Astrocyte (in vitro differentiated cells and primary cell): ENCODE data around the gene GTF2H4. TPM values are rescaled to one million over a fixed set of nuclear protein-coding genes. Genes with fewer than 3 reads are reported as not detected.

ENCODE experiments used
- DNase-seq: peaks from one replicate; pipeline ENCODE4 v3.0.0-alpha.2; 2010; ENCODE audit warnings: low read depth
- FAIRE-seq: peaks from 2 replicates; lab custom pipeline; 2011; peaks lifted over from hg19 to GRCh38; lab: Jason Lieb, UNC
- H2AFZ ChIP-seq: 2 replicates; pipeline ENCODE4 v1.6.0; 2012; ENCODE audit warnings: low read depth, low read length, inconsistent platforms
- H3K27ac ChIP-seq: 2 replicates; pipeline ENCODE4 v1.5.1; 2011; ENCODE audit warnings: low read depth, low read length, inconsistent platforms
- H3K27me3 ChIP-seq: 2 replicates; pipeline ENCODE4 v1.6.0; 2011; ENCODE audit warnings: low read length, inconsistent platforms; ENCODE audit not compliant: insufficient read depth
- H3K36me3 ChIP-seq: 2 replicates; pipeline ENCODE4 v1.5.1; 2011; ENCODE audit warnings: low read length, inconsistent platforms; ENCODE audit not compliant: insufficient read depth
- H3K4me1 ChIP-seq: 2 replicates; pipeline ENCODE4 v1.5.1; 2011; ENCODE audit warnings: low read length, inconsistent platforms; ENCODE audit not compliant: insufficient read depth
- H3K4me2 ChIP-seq: 2 replicates; pipeline ENCODE4 v1.6.0; 2012; ENCODE audit warnings: low read length, inconsistent platforms
- H3K4me3 ChIP-seq: 2 replicates; pipeline ENCODE4 v1.5.1; 2011; ENCODE audit warnings: low read depth, mild to moderate bottlenecking, low read length, inconsistent platforms; ENCODE audit not compliant: insufficient read depth
- H3K79me2 ChIP-seq: 2 replicates; pipeline ENCODE4 v1.6.0; 2012; ENCODE audit warnings: mild to moderate bottlenecking, low read length, inconsistent platforms; ENCODE audit not compliant: insufficient read depth
- H3K9ac ChIP-seq: 2 replicates; pipeline ENCODE4 v1.6.0; 2012; ENCODE audit warnings: mild to moderate bottlenecking, low read length, inconsistent platforms
- H3K9me3 ChIP-seq: 2 replicates; pipeline ENCODE4 v1.5.1; 2012; ENCODE audit warnings: low read depth, mild to moderate bottlenecking, low read length, inconsistent platforms; ENCODE audit not compliant: insufficient read depth
- H4K20me1 ChIP-seq: 2 replicates; pipeline ENCODE4 v1.6.0; 2012; ENCODE audit warnings: low read length, inconsistent platforms; ENCODE audit not compliant: insufficient read depth
- H3K27ac Mint-ChIP-seq: one replicate; pipeline ENCODE4 v1.8.0; 2021; ENCODE audit warnings: mild to moderate bottlenecking, mixed read lengths; ENCODE audit not compliant: unreplicated experiment
- H3K27me3 Mint-ChIP-seq: one replicate; pipeline ENCODE4 v1.8.0; 2021; ENCODE audit warnings: low read depth, mixed read lengths; ENCODE audit not compliant: unreplicated experiment
- H3K36me3 Mint-ChIP-seq: one replicate; pipeline ENCODE4 v1.8.0; 2021; ENCODE audit warnings: low read depth, mixed read lengths; ENCODE audit not compliant: unreplicated experiment
- H3K4me1 Mint-ChIP-seq: one replicate; pipeline ENCODE4 v1.8.0; 2021; ENCODE audit warnings: low read depth, mixed read lengths; ENCODE audit not compliant: unreplicated experiment
- H3K4me3 Mint-ChIP-seq: one replicate; pipeline ENCODE4 v1.8.0; 2021; ENCODE audit warnings: mild to moderate bottlenecking, moderate library complexity, mixed read lengths; ENCODE audit not compliant: unreplicated experiment
- H3K9me3 Mint-ChIP-seq: one replicate; pipeline ENCODE4 v1.8.0; 2021; ENCODE audit warnings: mild to moderate bottlenecking, mixed read lengths; ENCODE audit not compliant: unreplicated experiment
- EZH2 ChIP-seq: IDR thresholded peaks from 2 replicates; pipeline ENCODE4 v1.6.1; 2012; ENCODE audit warnings: mild to moderate bottlenecking, low read length, inconsistent platforms; ENCODE audit not compliant: insufficient read depth
- total RNA-seq: library from RNA; stranded (reverse); gene quantifications from 2 replicates; pipeline ENCODE4 v1.2.1, GENCODE V29; 2021
- TF ChIP-seq, protein P1 (sequence below): IDR thresholded peaks from 2 replicates; pipeline ENCODE4 v1.5.1; 2011; ENCODE audit warnings: low read depth, mild to moderate bottlenecking, inconsistent platforms, low read length, moderate library complexity; ENCODE audit not compliant: insufficient read depth

GTF2H4 gene
- total RNA-seq, 1 donor from 2014 or later = 34.3 TPM

DNA sequence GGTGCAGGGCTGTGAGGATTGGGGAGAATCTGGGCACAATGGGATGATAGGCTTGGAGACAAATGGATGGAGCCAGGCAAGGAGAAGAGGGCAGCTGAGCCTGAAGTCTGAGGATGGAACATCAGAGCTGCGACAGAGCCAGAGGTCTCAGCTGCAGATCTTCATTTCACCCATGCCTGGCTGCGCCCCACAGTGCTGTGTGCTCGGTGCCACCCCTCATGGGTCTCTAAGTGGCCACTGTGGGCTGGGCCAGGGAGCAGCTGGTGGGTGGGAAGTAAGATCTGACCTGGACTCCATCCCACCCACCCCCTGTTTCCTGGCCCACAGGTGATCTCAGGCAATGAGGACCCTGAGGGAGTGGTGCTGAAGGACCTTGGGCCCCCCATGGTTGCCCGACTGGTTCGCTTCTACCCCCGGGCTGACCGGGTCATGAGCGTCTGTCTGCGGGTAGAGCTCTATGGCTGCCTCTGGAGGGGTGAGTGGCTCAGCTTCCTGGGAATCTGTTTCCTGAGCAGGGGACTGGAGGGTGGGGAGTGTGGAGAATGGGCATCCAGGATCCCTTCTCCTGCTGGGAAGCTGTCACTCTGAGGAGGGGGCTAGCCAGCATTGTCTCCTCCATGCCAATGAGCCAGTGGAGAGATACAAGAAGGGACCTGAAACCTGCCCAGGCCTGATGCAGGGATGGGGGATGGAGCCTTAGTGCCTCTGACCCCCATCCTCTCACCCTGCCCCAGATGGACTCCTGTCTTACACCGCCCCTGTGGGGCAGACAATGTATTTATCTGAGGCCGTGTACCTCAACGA is 17.2 kb upstream of the GTF2H4 start:
- no peak overlapping the region for H3K4me3 ChIP-seq
- H4K20me1 ChIP-seq = peaks cover 28% of the 10 kb centered on the region
- peaks cover 34% of the 10 kb centered on the region for H3K4me1 ChIP-seq
- no peak overlapping the region for H3K4me2 ChIP-seq
- Mint-ChIP-seq H3K9me3 (no peaks in the 10 kb centered on the region), H3K4me3 (no peak overlapping the region), H3K27me3 (no peaks in the 10 kb centered on the region), H3K36me3 (peaks cover 35% of the 10 kb centered on the region), H3K27ac (peak overlapping the region; percentile 91), H3K4me1 (peaks cover 35% of the 10 kb centered on the region)
- FAIRE-seq (no peak), DNase-seq (no peak)
- H3K27me3 ChIP-seq = no peaks in the 10 kb centered on the region
- H3K27ac ChIP-seq = no peak overlapping the region
- H3K9ac ChIP-seq = no peak overlapping the region
- H3K9me3 ChIP-seq = no peaks in the 10 kb centered on the region
- no peak overlapping the region for H2AFZ ChIP-seq
- peaks cover 44% of the 10 kb centered on the region for H3K79me2 ChIP-seq
- TF ChIP-seq EZH2 = no peak
- TF ChIP-seq, protein P1, sequence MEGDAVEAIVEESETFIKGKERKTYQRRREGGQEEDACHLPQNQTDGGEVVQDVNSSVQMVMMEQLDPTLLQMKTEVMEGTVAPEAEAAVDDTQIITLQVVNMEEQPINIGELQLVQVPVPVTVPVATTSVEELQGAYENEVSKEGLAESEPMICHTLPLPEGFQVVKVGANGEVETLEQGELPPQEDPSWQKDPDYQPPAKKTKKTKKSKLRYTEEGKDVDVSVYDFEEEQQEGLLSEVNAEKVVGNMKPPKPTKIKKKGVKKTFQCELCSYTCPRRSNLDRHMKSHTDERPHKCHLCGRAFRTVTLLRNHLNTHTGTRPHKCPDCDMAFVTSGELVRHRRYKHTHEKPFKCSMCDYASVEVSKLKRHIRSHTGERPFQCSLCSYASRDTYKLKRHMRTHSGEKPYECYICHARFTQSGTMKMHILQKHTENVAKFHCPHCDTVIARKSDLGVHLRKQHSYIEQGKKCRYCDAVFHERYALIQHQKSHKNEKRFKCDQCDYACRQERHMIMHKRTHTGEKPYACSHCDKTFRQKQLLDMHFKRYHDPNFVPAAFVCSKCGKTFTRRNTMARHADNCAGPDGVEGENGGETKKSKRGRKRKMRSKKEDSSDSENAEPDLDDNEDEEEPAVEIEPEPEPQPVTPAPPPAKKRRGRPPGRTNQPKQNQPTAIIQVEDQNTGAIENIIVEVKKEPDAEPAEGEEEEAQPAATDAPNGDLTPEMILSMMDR = no peak
- H3K36me3 ChIP-seq = peaks cover 4% of the 10 kb centered on the region

DNA sequence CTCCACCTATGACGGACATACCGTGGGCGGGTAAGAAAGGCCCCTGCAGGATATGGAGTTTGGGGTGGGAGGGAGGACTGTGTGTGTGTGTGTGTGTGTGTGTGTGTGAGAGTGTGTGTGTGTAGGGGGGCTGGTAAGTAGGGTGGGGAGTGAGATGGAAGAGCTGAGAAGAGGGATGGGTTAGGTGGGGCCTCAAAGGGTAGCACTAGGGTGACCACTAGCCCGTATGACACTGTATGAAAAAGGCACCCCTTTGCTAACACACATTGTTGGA is 16.6 kb upstream of the GTF2H4 start:
- no peak overlapping the region for H3K4me3 Mint-ChIP-seq
- Histone ChIP-seq H3K36me3 (peaks cover 4% of the 10 kb centered on the region), H3K4me2 (no peak overlapping the region), H3K9ac (no peak overlapping the region), H3K79me2 (peaks cover 38% of the 10 kb centered on the region), H3K9me3 (no peaks in the 10 kb centered on the region), H3K27me3 (no peaks in the 10 kb centered on the region), H4K20me1 (peaks cover 31% of the 10 kb centered on the region), H2AFZ (no peak overlapping the region), H3K4me1 (peaks cover 29% of the 10 kb centered on the region), H3K4me3 (no peak overlapping the region), H3K27ac (no peak overlapping the region)
- no peaks in the 10 kb centered on the region for H3K9me3 Mint-ChIP-seq
- peaks cover 38% of the 10 kb centered on the region for H3K36me3 Mint-ChIP-seq
- no peak overlapping the region for H3K27ac Mint-ChIP-seq
- H3K4me1 Mint-ChIP-seq = peaks cover 32% of the 10 kb centered on the region
- no peak for DNase-seq
- no peak for FAIRE-seq
- H3K27me3 Mint-ChIP-seq = no peaks in the 10 kb centered on the region
- TF ChIP-seq, protein P1 = no peak
- no peak for TF ChIP-seq EZH2

DNA sequence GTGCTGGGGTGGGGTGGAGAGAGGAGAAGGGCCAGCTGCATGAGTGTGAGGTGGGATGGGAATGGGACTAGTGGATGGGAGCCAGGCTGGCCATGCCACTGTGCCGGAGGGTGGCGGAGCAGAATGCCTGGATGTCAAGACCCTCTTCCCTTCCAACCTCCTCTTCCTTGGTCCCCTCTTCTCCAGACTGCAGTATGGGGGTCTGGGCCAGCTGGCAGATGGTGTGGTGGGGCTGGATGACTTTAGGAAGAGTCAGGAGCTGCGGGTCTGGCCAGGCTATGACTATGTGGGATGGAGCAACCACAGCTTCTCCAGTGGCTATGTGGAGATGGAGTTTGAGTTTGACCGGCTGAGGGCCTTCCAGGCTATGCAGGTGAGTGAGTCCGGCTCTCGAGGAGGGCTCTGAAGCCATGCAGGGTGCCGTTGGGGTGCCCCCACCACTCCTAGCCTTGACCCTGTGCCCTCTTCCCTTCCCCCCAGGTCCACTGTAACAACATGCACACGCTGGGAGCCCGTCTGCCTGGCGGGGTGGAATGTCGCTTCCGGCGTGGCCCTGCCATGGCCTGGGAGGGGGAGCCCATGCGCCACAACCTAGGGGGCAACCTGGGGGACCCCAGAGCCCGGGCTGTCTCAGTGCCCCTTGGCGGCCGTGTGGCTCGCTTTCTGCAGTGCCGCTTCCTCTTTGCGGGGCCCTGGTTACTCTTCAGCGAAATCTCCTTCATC is 16.0 kb upstream of the GTF2H4 start:
- Histone ChIP-seq H3K4me1 (peaks cover 23% of the 10 kb centered on the region), H3K79me2 (peaks cover 32% of the 10 kb centered on the region), H3K4me3 (no peak overlapping the region), H3K27me3 (no peaks in the 10 kb centered on the region), H3K9ac (no peak overlapping the region), H3K4me2 (no peak overlapping the region), H4K20me1 (peaks cover 31% of the 10 kb centered on the region), H2AFZ (no peak overlapping the region), H3K36me3 (peaks cover 4% of the 10 kb centered on the region), H3K9me3 (no peaks in the 10 kb centered on the region), H3K27ac (no peak overlapping the region)
- H3K27ac Mint-ChIP-seq = peak overlapping the region; percentile 28
- H3K36me3 Mint-ChIP-seq = peaks cover 41% of the 10 kb centered on the region
- H3K27me3 Mint-ChIP-seq = no peaks in the 10 kb centered on the region
- TF ChIP-seq EZH2 = no peak
- TF ChIP-seq, protein P1 = no peak
- DNase-seq = no peak
- no peaks in the 10 kb centered on the region for H3K9me3 Mint-ChIP-seq
- no peak for FAIRE-seq
- peaks cover 26% of the 10 kb centered on the region for H3K4me1 Mint-ChIP-seq
- no peak overlapping the region for H3K4me3 Mint-ChIP-seq
